ENCODE results near the gene DPYD. TPM values are rescaled to one million over a fixed set of nuclear protein-coding genes. Genes with fewer than 3 reads are reported as not detected.

The DPYD gene
- total RNA-seq, 1 experiment from 2014 or later: 7.0 TPM

DNA sequence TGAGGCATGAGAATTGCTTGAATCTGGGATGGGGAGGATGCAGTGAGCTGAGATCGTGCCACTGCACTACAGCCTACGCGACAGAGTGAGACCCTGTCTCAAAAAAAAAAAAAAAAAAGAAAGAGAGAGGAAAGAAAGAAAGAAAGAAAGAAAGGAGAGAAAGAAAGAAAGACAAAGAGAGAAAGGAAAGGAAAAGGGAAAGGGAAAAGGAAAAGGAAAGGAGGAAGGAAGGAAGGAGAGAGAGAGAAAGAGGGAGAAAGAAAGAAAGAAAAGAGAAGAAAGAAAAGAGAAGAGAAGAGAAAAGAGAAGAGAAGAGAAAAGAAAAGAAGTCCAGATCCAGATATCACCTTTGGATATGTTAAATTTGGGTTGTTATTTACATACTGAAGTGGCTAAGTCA lies 106.0 kb downstream of the DPYD start:
- no peaks in the 10 kb centered on the region for H3K36me3 ChIP-seq (ENCODE audit: control insufficient read depth, insufficient read depth, low read length)
- DNase-seq: no peak
- H3K4me3 Mint-ChIP-seq (ENCODE audit: unreplicated experiment): peak overlapping the region; percentile 32
- ChIA-PET CTCF (no interaction called here), POLR2A (no interaction called here)
- no peak overlapping the region for H3K4me3 ChIP-seq (ENCODE audit: low read depth, low read length)
- BruUV-seq (replicated peaks): no TSS peak
- no peaks in the 10 kb centered on the region for H3K27me3 Mint-ChIP-seq (ENCODE audit: insufficient read depth, unreplicated experiment)
- H3K27me3 ChIP-seq (replicated peaks; ENCODE audit: control insufficient read depth, insufficient read depth, low read length): no peaks in the 10 kb centered on the region
- H3K9me3 Mint-ChIP-seq (ENCODE audit: unreplicated experiment): peaks cover 16% of the 10 kb centered on the region
- H3K27ac Mint-ChIP-seq (ENCODE audit: unreplicated experiment): peak overlapping the region; percentile 65
- peaks cover 12% of the 10 kb centered on the region for H3K36me3 Mint-ChIP-seq (ENCODE audit: insufficient read depth, unreplicated experiment)
- intact Hi-C loops (cut with micrococcal nuclease; ENCODE audit: unreplicated experiment): loop anchor here (1.0 to 5.0 kb wide), 2 partner anchors 146 to 237 kb away; no protein-coding TSS in a partner anchor
- H3K9me3 ChIP-seq: no peaks in the 10 kb centered on the region
- H3K4me1 Mint-ChIP-seq (ENCODE audit: low read depth, unreplicated experiment): peaks cover 26% of the 10 kb centered on the region
- TF ChIP-seq, protein P1, sequence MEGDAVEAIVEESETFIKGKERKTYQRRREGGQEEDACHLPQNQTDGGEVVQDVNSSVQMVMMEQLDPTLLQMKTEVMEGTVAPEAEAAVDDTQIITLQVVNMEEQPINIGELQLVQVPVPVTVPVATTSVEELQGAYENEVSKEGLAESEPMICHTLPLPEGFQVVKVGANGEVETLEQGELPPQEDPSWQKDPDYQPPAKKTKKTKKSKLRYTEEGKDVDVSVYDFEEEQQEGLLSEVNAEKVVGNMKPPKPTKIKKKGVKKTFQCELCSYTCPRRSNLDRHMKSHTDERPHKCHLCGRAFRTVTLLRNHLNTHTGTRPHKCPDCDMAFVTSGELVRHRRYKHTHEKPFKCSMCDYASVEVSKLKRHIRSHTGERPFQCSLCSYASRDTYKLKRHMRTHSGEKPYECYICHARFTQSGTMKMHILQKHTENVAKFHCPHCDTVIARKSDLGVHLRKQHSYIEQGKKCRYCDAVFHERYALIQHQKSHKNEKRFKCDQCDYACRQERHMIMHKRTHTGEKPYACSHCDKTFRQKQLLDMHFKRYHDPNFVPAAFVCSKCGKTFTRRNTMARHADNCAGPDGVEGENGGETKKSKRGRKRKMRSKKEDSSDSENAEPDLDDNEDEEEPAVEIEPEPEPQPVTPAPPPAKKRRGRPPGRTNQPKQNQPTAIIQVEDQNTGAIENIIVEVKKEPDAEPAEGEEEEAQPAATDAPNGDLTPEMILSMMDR (IDR thresholded peaks at IDR 0.05; ENCODE audit: insufficient read depth in 1 of 2, low read depth in 1 of 2, low read length in 1 of 2, severe bottlenecking in 1 of 2, unreplicated experiment in 1 of 2): no peak
- H3K4me1 ChIP-seq: peaks cover 23% of the 10 kb centered on the region

DNA sequence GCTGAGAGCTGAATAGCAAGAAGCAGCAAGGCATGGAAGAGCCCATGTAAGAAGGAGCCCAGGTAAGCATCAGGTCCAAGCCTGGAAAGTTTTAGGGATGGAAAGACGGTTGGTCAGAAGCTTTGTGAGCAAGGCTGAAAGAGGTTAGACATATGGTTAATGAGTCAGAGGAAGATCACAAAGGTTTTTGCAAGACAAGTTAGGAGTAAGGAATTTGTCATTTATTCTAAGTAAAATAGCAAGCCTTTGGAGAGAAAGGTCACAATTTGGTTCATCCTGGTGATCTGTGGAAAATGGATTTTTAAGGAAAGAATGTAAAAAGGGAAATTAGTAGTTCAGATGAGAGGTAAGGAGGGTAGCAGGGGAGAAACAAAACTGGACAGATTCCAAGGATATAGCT lies 106.7 kb downstream of the DPYD start:
- ChIA-PET CTCF (no interaction called here), POLR2A (no interaction called here)
- Histone ChIP-seq H3K4me3 (ENCODE audit: low read depth, low read length) (no peak overlapping the region), H3K4me1 (peaks cover 17% of the 10 kb centered on the region), H3K27me3 (replicated peaks; ENCODE audit: control insufficient read depth, insufficient read depth, low read length) (no peaks in the 10 kb centered on the region), H3K9me3 (no peaks in the 10 kb centered on the region), H3K36me3 (ENCODE audit: control insufficient read depth, insufficient read depth, low read length) (no peaks in the 10 kb centered on the region)
- Mint-ChIP-seq H3K4me1 (ENCODE audit: low read depth, unreplicated experiment) (peaks cover 26% of the 10 kb centered on the region), H3K27ac (ENCODE audit: unreplicated experiment) (peak overlapping the region; percentile 65), H3K4me3 (ENCODE audit: unreplicated experiment) (no peak overlapping the region), H3K9me3 (ENCODE audit: unreplicated experiment) (peaks cover 23% of the 10 kb centered on the region), H3K27me3 (ENCODE audit: insufficient read depth, unreplicated experiment) (no peaks in the 10 kb centered on the region), H3K36me3 (ENCODE audit: insufficient read depth, unreplicated experiment) (peaks cover 12% of the 10 kb centered on the region)
- intact Hi-C loops (cut with micrococcal nuclease; ENCODE audit: unreplicated experiment): no loop called here
- TF ChIP-seq, protein P1 (IDR thresholded peaks at IDR 0.05; ENCODE audit: insufficient read depth in 1 of 2, low read depth in 1 of 2, low read length in 1 of 2, severe bottlenecking in 1 of 2, unreplicated experiment in 1 of 2): no peak
- no TSS peak for BruUV-seq (replicated peaks)
- no peak for DNase-seq

DNA sequence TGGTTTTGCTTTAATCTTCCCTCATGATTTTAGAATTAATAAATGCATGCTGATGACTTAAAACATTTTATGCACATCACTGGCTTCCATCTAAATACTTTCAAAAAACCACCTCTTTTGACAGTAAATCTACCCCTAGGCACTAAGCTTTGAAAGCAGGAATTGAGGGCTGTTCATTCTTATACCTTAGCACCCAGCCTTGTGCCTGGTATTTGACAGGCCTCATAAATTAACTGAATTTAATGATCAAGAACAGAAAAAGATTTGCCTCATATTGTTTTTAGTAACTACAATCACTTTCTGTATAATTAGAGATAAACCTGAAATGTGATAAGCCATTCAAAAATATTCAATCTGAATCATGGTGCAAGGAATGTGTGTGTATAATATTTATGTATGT lies 108.8 kb downstream of the DPYD start:
- intact Hi-C loops (cut with micrococcal nuclease; ENCODE audit: unreplicated experiment): no loop called here

More for the DNA sequence above, 108.8 kb downstream of the DPYD start:
- no peak overlapping the region for H3K4me3 Mint-ChIP-seq (ENCODE audit: unreplicated experiment)
- Histone ChIP-seq H3K4me3 (ENCODE audit: low read depth, low read length) (no peak overlapping the region), H3K36me3 (ENCODE audit: control insufficient read depth, insufficient read depth, low read length) (no peaks in the 10 kb centered on the region), H3K9me3 (no peaks in the 10 kb centered on the region), H3K27me3 (replicated peaks; ENCODE audit: control insufficient read depth, insufficient read depth, low read length) (no peaks in the 10 kb centered on the region), H3K4me1 (peaks cover 14% of the 10 kb centered on the region; the same call in 1 of the 2 replicates)
- peaks cover 12% of the 10 kb centered on the region for H3K36me3 Mint-ChIP-seq (ENCODE audit: insufficient read depth, unreplicated experiment)
- DNase-seq: no peak
- no peak overlapping the region for H3K27ac Mint-ChIP-seq (ENCODE audit: unreplicated experiment)
- peaks cover 23% of the 10 kb centered on the region for H3K9me3 Mint-ChIP-seq (ENCODE audit: unreplicated experiment)
- TF ChIP-seq, protein P1 (IDR thresholded peaks at IDR 0.05; ENCODE audit: insufficient read depth in 1 of 2, low read depth in 1 of 2, low read length in 1 of 2, severe bottlenecking in 1 of 2, unreplicated experiment in 1 of 2): no peak
- H3K27me3 Mint-ChIP-seq (ENCODE audit: insufficient read depth, unreplicated experiment): no peaks in the 10 kb centered on the region
- POLR2A ChIA-PET: no interaction called here
- peaks cover 26% of the 10 kb centered on the region for H3K4me1 Mint-ChIP-seq (ENCODE audit: low read depth, unreplicated experiment)
- no TSS peak for BruUV-seq (replicated peaks)
- CTCF ChIA-PET: no interaction called here
